ENCODE measurements around the gene TESK2.
"Not testable (repeated sequence)": the region's sequence is repeated elsewhere in the genome, so short reads cannot be mapped to it uniquely, and the experiment has no call there.

Gene TESK2

DNA sequence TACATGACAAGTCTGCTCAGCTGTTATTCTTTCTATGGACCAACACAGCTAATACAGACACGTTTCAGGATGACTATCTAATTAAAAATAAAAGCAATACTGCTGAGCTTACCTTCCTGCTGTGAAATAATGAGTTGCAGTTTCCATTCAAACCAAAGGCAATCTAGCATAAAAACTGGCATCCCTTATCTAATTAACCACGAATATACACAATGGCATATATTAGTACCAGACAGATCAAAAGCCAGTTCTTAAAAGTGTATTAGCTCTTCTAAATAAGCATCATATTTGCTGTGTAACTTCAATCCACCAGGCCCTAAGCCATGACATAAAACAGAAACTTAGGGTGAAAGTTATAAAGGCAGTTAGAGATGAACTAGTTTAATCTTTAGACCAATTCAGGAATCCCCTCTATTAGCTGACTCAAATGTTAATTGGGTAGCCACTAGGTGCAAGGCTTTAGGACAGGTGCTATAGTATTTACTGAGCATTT lies 20.6 kb downstream of the TESK2 start:
- DNase-seq, result no peak

DNA sequence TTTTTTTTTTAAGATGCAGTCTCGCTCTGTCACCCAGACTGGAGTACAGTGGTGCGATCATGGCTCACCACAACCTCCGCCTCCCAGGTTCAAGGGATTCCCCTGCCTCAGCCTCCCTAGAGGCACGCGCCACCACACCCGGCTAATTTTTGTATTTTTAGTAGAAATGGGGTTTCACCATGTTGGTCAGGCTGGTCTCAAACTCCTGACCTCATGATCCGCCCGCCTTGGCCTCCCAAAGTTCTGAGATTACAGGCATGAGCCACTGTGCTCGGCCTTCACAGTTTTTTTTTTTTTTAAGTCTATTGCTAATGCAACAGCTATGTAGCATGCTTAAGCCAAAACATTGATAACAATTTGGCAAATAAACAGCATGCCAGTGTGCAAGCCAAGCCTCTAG lies 23.6 kb downstream of the TESK2 start:
- DNase-seq, result not testable (repeated sequence)

DNA sequence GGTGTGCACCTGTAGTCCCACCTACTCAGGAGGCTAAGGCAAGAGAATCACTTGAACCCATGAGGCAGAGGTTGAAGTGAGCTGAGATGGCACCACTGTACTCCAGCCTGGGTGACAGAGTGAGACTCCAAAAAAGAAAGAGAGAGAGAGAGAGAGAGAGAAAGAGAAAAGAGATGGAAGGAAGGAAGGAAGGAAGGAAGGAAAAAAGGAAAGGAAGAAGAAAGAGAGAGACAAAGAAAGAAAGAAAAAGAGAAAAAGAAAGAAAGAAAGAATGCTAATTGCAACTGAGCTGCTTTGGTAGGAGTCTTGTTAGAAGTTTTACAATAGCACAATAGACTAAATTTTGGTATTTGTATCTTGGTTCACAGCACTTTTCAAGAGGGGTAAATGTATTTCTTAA lies 25.7 kb downstream of the TESK2 start:
- DNase-seq, result no peak

DNA sequence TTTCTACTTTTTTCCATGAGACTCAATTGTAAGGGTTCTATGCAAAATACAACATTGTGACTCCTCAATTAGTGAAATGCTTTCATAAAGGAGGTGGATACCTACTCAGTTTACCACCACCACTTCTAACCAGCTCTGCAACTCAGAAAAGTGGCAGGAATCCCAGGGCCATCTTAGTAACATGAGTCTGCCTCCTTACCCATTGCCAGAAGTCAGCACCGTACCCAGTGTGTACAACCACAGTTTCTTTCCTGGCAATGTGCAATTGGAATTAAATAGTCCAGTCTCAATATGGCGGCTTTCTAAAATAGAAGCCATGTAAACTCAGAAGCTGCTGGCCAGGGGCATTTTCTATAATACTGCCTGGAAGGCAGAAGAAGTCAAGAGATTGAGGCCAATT lies 32.1 kb downstream of the TESK2 start:
- no peak for DNase-seq

DNA sequence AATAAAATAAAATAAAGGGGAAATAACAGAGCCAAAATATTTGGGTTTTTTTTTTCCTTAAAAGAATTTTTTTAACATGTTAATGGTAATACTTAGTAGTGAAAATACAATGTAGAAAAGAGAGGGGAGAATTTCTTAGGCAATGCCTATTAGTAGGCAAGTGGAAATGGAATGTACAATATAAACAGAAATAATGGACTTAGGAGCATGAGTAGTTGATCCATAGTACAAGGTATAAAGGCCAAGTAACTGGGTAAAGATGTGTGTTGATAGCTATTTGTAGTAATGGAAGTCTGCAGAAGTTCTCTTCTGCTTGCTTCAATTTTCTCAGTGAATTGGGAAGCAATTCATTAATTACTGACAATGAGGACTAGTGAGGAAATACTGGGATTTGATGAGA lies 34.4 kb downstream of the TESK2 start:
- no peak for DNase-seq

DNA sequence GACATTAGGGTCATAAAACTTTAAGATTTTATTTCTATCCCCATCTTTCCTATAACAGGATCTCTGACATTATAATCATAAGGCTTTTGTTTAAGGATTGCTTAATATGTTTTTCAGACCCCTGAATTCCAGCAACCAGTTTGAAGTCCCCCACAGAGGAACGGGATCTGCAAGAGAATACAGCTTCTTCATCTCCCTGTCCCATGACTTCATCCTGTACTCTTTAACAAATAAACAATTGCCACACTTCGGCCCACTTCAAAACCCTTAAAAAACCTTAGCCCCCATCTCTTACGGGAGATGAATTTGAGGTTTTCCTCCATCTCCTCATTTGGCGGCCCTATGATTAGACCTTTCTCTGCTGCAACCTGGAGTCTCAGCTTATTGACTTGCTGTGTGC lies 35.8 kb downstream of the TESK2 start:
- DNase-seq, result no peak

DNA sequence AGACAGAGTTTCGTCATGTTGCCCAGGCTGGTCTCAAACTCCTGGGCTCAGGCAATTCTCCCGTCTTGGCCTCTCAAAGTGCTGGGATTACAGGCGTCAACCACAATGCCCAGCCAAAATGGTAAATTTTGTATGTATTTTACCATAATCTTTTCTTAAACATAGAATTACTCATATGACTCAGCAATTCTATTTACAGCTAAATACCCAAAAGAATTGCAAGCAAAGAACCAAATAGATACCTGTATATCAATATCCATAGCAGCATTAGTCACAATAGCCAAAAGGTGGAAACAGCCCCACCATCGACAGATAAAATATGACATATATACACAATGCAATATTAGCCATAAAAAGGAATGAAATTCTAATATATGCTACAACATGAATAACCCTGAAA lies 36.5 kb downstream of the TESK2 start:
- DNase-seq, result no peak

DNA sequence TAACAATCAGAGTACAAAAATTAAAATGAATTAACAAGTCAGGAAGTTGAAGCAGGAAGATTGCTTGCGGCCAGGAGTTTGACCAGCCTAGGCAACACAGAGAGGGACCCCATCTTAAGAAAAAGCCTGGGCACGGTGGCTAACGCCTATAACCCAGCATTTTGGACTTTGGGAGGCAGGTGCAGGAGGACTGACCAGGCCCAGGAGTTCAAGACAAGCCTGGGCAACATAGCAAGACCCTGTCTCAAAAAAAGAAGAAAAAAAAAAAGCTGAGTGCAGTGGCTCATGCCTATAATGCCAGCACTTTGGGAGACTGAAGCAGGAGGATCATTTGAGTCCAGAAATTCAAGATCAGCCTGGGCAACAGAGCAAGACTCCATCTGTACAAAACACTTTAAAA lies 38.5 kb downstream of the TESK2 start:
- DNase-seq, result no peak

DNA sequence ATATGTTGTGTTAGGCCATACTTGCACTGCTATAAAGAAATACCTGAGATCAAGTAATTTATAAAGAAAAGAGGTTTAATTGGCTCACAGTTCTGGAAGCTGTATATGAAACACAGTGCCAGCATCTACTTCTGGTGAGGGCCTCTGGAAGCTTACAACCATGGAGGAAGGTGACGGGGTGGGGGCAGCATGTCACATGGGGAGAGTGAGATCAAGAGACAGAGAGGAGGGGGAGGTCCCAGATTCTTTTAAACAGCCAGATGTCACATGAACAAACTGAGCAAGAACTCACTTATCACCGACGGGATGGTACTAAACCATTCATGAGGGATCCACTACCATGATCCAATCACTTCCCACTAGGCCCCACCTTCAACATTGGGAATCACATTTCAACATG lies 42.6 kb downstream of the TESK2 start:
- DNase-seq, result no peak

DNA sequence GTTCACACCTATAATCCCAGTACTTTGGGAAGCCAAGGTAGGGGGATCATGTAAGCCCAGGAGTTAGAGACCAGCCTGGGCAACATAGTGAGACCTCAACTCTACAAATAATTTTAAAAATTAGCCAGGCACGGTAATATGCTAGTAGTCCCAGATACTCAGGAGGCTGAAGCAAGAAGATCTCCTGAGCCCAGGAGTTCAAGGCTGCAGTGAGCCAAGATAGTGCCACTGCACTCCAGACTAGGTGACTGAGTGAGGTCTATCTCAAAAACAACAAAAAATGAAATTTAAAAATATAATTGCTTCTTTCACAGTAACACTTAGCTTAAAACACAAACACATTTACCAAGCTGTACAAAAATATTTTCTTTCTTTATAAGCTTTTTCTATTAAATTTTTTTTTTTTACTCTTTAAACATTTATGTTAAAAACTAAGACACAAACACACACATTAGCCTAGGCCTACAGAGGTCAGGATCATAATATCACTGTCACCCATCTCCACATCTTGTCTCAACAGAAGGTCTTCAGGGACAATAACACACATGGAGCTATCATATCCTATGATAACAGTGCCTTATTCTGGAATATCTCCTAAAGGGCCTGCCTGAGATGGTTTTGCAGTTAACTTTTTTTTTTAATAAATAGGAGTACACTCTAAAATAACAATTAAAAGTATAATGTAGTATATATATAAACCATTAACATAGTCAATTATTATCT lies 43.9 kb downstream of the TESK2 start:
- DNase-seq, result no peak

DNA sequence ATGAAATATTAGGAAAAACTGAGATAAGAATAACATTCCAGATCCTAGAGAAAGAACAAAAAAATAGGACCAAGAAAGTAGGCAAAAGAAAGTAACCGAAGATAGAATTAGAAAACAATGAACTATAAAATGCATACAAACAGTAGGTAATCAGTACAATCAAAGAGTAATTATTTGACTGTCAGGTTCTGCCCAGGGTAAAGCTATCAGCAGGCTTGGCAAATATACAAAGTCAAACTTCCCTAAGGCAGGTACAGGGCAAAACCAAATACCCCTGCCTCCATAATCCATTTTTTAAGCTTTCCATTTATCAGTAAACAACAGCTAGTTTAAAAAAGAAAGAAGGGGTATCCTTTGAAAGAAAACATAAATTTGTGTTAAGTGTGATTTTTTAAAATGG lies 44.4 kb downstream of the TESK2 start:
- no peak for DNase-seq

DNA sequence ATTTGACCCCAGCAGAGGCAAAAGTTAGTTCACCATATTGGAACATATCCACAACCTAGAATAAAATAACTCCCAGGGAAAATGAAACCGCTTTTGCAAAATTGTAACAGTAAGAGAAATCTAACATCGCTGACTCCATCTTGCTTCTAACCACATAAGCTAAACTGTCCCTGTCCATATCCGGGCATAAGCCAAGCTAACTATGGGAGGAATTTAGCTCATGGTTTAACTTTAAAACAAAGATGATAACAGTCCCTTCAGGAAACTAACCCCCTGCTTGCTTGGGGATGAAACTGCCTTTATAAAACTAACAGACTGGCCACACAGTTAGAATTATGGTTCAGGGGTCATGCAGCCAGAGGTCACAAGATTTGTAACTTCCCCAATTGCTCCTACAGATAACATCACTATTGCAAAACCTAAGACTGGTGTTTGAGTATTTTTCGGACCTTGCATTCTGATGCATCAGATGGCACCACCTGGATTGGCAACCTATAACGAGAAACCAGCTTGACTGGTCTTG lies 46.3 kb downstream of the TESK2 start:
- no peak for DNase-seq

DNA sequence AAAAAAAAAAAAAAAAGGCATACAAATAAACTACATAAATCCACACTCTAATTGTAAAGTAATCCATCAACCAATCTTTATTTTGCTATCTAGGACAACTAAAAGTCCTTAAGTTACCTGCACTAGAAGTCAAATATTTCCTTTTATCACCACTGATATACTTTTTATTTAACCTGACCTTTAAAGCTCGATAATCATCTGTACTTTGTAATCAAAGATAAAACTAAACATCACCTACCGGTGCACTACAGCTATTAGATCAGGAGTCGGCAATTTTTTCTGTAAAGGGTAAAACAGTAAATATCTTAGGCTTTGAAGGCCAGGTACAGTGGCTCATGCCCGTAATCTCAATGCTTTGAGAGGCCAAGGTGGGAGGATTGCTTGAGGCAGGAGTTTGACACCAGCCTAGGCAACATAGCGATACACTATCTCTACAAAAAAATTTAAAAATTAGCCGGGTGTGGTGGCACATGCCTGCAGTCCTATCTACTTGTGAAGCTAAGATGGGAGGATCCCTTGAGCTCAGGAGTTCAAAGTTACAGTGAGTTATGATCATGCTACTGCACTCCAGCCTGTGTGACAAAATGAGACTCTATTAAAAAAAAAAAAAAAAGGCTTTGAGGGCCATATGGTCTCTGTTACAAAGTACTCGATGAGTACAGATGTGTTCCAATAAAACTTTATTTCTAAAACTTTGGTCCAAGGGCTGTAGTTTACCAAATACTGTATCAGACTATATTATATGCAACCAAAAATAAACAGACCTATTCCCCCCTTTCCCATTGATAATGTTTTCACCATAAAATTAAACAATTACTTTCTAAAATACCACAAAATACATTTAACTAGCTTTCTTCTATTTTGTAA lies 47.1 kb downstream of the TESK2 start:
- no peak for DNase-seq

DNA sequence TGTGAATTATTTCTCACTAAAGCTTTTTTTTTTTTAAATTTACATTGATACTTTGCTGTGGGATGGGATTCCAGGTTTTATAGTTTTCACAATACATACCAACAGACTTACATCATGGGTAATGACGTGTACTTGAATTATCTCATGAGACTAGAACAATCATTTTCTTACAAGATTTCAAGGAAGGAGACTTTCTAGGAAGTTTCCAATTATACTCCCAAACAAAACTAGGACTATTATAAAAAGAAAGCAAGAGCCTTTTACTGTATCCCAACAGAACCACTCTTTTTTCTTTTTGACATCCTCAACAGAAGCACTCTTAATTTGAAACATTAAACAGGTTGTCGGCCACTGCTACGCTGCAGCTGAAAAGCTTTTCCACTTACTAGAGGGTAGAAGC lies 48.7 kb downstream of the TESK2 start:
- DNase-seq, result no peak

DNA sequence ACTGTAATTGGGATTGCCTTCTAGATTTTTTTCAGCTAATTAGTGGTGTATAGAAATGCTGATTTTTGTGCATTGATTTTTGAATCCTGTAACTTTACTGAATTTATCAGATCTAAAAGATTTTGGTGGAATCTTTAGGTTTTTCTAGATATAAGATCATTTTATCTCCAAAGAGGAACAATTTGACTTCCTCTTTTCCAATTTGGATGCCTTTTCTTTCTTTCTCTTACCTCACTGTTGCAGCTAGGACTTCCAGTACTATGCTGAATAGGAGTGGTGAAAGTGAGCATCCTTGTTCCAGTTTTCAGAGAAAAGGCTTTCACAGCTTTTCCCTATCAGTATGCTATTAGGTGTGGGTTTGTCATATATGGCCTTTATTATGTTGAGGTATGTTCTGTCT lies 53.6 kb downstream of the TESK2 start:
- no peak for DNase-seq

DNA sequence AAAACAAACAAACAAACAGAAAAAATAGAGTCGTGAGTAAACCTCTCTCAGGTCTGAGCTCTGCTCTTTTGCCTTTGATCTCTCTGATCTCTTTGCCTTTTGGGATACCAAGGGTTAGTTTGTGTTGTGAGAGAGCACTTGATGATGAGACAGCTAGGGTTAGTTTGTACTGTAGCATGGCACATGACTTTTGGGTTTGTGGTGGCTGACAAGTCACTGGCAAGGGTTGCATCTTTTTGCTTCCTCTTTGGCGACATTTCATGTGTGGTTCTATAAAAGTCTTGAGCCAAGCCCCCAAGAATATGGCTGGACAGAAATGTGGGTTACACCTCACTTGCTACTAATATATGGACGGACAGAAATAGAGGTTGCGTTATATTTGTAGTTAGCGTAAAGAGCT lies 60.5 kb downstream of the TESK2 start:
- no peak for DNase-seq

DNA sequence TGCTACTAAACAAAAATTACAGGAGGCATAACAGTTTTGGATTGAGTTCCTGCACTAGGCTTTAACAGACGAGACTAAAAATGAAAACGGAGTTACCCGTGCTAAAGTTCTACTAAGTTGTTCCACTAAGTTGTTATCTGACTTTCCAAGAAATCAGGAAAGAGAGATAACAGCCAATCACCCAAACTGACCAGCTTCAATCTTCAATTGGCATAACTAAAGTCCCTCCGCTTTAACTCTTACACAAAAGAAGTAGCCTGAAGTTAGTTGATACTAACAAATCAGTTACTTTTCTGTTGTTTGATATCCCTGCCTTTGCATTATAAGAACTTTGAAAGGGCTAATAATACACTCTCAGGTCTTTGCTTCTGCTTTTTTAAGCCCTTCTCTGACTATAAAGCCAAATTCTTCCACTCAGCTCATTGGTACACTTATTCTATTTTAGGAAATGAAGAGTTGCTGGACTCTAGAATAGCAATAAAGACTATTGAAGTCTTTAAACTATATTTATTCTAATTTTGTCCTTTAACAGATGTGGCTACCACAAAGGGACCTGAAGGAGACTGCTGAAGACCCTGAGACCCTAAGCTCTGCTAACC lies 61.3 kb downstream of the TESK2 start:
- no peak for DNase-seq

DNA sequence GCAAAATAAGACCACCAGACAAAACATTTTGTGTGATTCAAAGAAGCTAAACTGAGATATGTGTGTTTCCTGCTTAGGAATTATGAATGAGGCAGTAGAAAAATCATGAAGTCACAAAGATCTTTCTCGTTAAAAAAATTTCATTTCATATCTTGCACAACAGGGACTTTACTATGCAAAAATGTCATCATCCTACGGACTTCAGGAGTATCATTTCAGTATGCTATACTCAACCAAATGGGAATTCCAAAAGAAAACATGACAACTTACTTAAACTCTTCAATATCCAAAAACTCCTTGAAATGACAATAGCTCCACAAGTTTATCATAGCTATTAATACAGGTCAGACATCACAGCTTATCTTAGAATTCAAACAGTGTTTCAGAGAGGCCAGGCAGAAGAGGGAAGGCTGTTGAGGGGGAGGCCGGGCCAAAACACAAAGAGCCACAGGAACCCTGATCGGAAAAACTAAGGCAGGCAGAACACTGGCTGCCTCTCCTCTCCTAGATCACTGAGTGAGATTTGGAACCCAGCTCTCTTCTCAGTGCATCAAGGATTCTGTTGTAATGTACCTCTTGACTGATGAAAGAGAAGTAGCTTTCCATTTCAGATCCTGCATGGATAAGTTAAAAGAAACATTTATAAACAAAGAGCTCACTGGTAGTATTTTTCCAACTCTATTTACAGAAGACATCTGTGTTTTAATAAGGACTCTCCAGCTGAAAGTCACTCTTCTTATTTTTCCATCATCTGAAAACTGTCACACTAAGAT lies 66.9 kb downstream of the TESK2 start:
- DNase-seq, result no peak

DNA sequence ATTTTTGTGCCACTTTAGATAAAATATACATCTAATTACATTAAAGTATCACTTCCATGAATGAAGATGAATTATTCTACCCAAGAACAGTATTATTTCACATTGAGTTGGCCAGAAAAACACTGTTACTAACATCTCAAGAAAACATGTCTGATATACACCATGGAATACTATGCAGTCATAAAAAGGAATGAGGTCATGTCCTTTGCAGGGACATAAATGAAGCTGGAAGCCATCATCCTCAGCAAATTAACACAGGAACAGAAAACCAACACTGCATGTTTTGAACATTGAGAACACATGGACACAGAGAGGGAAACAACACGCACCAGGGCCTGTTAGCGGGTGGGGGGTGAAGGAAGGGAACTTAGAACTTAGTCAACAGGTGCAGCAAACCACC lies 69.0 kb downstream of the TESK2 start:
- no peak for DNase-seq

DNA sequence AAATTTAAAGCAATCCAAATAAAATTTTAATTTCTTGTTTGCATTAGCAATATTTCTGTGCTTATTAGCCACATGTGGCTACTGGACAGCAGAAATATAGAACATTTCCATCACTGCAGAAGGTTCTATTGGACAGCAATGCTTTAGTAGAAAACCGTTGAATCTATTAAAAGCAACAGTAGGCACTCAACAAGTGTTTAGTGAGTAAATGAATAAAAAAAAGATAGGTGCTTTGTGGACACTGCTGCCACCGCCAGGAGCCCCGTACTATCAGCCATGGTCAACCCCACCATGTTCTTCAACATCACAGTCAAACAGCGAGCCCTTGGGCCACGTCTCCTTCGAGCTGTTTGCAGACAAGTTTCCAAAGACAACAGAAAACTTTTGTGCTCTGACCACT lies 76.2 kb downstream of the TESK2 start:
- no peak for DNase-seq

DNA sequence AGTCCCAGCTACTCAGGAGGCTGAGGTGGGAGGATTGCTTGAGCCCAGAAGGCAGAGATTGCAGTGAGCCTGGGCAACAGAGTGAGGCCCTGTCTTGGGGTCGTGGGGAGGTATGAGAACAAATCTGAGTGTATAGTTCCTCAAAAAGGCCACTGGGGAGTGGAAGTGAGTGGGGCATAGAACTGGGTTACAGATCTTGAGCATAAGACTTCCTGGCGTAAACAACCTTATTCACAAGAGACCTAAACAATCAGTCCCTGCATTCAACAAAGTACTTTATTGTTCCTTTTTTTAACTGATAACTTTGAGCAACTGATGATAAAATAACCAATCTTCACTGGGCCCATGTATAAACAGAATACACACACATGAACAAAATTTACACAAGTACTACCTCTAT lies 78.1 kb downstream of the TESK2 start:
- no peak for DNase-seq

DNA sequence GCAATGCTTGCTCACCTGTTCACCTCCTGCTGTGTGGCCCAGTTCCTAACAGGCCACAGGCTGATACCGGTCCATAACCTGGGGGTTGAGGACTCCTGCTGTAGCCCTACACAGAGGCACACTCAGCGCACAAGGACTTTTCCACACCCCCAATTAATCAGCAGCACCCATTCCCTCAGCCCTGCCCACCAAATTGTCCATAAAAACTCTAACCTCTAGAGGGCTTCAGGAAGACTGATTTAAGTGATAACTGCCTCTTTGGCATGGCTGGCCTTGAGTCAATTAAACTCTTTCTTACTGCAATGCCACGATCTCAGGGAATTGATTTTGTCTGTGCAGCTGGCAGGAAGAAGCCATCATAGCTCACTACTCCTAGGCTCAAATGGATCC lies 79.5 kb downstream of the TESK2 start:
- no peak for DNase-seq
